SU-DHL-6 (cell line): ENCODE data around the gene OR6K3.
"Not testable (repeated sequence)": the region's sequence is repeated elsewhere in the genome, so short reads cannot be mapped to it uniquely, and the experiment has no call there.

Experiments used
- H2AFZ ChIP-seq: fragments of 200-600 bp; sonication (generic); 2 replicates; pipeline ENCODE4 v1.6.1; 2014; ENCODE audit warnings: low read depth, mild to moderate bottlenecking, moderate library complexity, mixed read lengths, antibody characterized with exemption, low read length; ENCODE audit not compliant: severe bottlenecking
- H3F3A ChIP-seq: fragments of 200-600 bp; shearing (Covaris generic); 2 replicates; pipeline ENCODE4 v1.6.0; 2016; ENCODE audit warnings: antibody characterized with exemption, mild to moderate bottlenecking; ENCODE audit not compliant: insufficient read depth
- H3K27ac ChIP-seq: fragments of 200-600 bp; sonication (generic); 2 replicates; pipeline ENCODE4 v1.5.1; 2016; ENCODE audit warnings: low read depth, mild to moderate bottlenecking, low read length, moderate library complexity, mixed read lengths
- H3K27me3 ChIP-seq: fragments of 200-600 bp; sonication (generic), shearing (Covaris generic); 2 replicates; pipeline ENCODE4 v1.6.0; 2014; ENCODE audit warnings: mild to moderate bottlenecking, low read length
- H3K36me3 ChIP-seq: fragments of 200-600 bp; sonication (generic); 2 replicates; pipeline ENCODE4 v1.6.1; 2014; ENCODE audit warnings: mild to moderate bottlenecking, low read length, mixed read lengths
- H3K4me2 ChIP-seq: fragments of 300-600, 200-600 bp; shearing (Covaris generic), sonication (generic); 2 replicates; pipeline ENCODE4 v1.6.0; 2014; ENCODE audit warnings: low read length, low read depth, mild to moderate bottlenecking; ENCODE audit not compliant: poor library complexity, severe bottlenecking
- H3K4me3 ChIP-seq: fragments of 200-600 bp; sonication (generic); 2 replicates; pipeline ENCODE4 v1.5.1; 2014; ENCODE audit warnings: antibody characterized with exemption, low read length, mild to moderate bottlenecking, mixed read lengths; ENCODE audit not compliant: insufficient read depth, poor library complexity, severe bottlenecking
- H3K79me2 ChIP-seq: fragments of 200-600 bp; sonication (generic); 2 replicates; pipeline ENCODE4 v1.6.1; 2014; ENCODE audit warnings: mild to moderate bottlenecking, low read length, moderate library complexity; ENCODE audit not compliant: insufficient read depth
- H3K9ac ChIP-seq: fragments of 200-600 bp; sonication (generic); 2 replicates; pipeline ENCODE4 v1.7.0; 2014; ENCODE audit warnings: mild to moderate bottlenecking, low read length
- H3K9me2 ChIP-seq: fragments of 200-600 bp; sonication (generic); replicated peaks from 2 replicates; pipeline ENCODE4 v1.6.1; 2014; ENCODE audit warnings: low read length; ENCODE audit not compliant: insufficient read depth
- H3K9me3 ChIP-seq: fragments of 200-600 bp; sonication (generic); 2 replicates; pipeline ENCODE4 v1.6.1; 2014; ENCODE audit warnings: low read length, mixed read lengths; ENCODE audit not compliant: insufficient read depth
- H4K20me1 ChIP-seq: fragments of 200-600 bp; sonication (generic); 2 replicates; pipeline ENCODE4 v1.6.1; 2014; ENCODE audit warnings: low read depth, mild to moderate bottlenecking, antibody characterized with exemption, low read length, moderate library complexity, mixed read lengths
- EZH2phosphoT487 ChIP-seq: fragments of 200-600 bp; sonication (generic), shearing (Covaris generic); conservative IDR thresholded peaks from 2 replicates; pipeline ENCODE4 v1.6.1; 2018; ENCODE audit warnings: mild to moderate bottlenecking, antibody characterized with exemption, low read length, moderate library complexity, mixed read lengths
- TF ChIP-seq, protein P1 (sequence below): fragments of 200-600 bp; sonication (generic); IDR thresholded peaks from one replicate; pipeline ENCODE4 v1.5.1; 2017; ENCODE audit warnings: antibody characterized with exemption, mild to moderate bottlenecking, low read length, moderate library complexity; ENCODE audit not compliant: insufficient read depth, poor library complexity, severe bottlenecking

Gene OR6K3

DNA sequence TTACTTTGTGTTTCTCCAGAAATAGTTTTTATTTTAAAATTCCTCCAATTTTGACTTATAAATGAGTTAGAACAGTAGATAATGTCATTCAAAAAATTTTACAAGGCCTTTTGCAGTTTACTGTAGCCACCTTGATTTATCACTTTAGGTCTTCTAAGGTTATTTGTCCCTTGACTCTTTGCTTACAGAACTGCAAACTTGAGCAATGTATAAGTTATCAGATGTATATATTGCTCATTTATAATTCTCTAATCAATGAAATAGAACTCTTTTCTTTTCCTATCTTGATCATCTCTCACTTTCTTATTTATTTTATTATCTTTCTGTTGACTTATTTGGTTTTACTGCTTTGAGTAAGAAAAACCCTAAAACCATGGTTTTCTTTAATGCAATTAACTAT lies 28.2 kb downstream of the OR6K3 start:
- no peaks in the 10 kb centered on the region for H3K9me2 ChIP-seq
- no peak overlapping the region for H3K4me2 ChIP-seq
- no peaks in the 10 kb centered on the region for H3K79me2 ChIP-seq
- H3K9ac ChIP-seq = no peak overlapping the region
- H2AFZ ChIP-seq = no peak overlapping the region
- no peak overlapping the region for H3K27ac ChIP-seq
- no peaks in the 10 kb centered on the region for H4K20me1 ChIP-seq
- no peaks in the 10 kb centered on the region for H3K9me3 ChIP-seq
- no peaks in the 10 kb centered on the region for H3F3A ChIP-seq
- H3K27me3 ChIP-seq = no peaks in the 10 kb centered on the region
- no peaks in the 10 kb centered on the region for H3K36me3 ChIP-seq
- no peak for TF ChIP-seq EZH2phosphoT487
- TF ChIP-seq, protein P1, sequence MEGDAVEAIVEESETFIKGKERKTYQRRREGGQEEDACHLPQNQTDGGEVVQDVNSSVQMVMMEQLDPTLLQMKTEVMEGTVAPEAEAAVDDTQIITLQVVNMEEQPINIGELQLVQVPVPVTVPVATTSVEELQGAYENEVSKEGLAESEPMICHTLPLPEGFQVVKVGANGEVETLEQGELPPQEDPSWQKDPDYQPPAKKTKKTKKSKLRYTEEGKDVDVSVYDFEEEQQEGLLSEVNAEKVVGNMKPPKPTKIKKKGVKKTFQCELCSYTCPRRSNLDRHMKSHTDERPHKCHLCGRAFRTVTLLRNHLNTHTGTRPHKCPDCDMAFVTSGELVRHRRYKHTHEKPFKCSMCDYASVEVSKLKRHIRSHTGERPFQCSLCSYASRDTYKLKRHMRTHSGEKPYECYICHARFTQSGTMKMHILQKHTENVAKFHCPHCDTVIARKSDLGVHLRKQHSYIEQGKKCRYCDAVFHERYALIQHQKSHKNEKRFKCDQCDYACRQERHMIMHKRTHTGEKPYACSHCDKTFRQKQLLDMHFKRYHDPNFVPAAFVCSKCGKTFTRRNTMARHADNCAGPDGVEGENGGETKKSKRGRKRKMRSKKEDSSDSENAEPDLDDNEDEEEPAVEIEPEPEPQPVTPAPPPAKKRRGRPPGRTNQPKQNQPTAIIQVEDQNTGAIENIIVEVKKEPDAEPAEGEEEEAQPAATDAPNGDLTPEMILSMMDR = no peak
- no peak overlapping the region for H3K4me3 ChIP-seq

DNA sequence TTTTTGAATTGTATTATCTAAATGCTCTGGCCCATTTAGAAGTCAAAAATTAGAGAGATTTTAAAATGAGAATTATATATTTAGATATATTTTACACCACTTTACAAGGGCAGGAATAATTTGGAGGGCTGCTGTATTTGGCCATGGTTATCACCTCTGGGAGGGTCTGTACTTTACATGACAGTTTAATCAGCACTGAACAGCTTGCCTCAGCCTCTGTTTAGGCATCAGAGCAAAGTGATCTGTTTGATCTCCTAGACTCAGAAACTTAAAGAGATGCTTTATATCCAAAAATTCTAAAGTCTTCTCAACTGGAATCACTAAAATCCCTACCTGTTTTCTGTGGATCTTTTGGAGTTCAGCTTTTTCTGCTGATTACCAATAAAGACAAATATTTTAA lies 28.6 kb downstream of the OR6K3 start:
- Histone ChIP-seq H2AFZ (no peak overlapping the region), H3K27me3 (no peaks in the 10 kb centered on the region), H3K4me3 (no peak overlapping the region), H3K9ac (no peak overlapping the region), H3F3A (no peaks in the 10 kb centered on the region), H3K9me2 (no peaks in the 10 kb centered on the region; the same call in 1 of the 2 replicates), H3K27ac (no peak overlapping the region), H4K20me1 (no peaks in the 10 kb centered on the region), H3K9me3 (no peaks in the 10 kb centered on the region), H3K4me2 (no peak overlapping the region), H3K36me3 (no peaks in the 10 kb centered on the region), H3K79me2 (no peaks in the 10 kb centered on the region)
- TF ChIP-seq, protein P1 = no peak
- no peak for TF ChIP-seq EZH2phosphoT487

DNA sequence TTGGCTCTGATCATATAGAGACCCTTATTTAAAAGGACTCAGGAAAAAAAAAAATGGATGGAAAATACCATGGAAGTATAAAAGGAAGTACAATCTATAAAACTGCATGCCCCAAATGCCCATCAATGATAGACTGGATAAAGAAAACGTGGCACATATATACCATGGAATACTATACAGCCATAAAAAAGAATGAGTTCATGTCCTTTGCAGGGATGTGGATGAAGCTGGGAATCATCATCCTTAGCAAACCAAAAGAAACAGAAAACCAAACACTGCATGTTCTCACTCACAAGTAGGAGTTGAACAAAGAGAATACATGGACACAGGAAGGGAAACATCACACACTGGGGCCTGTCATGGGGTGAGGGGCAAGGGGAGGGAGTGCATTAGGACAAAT lies 29.4 kb downstream of the OR6K3 start:
- H4K20me1 ChIP-seq, H3K27me3 ChIP-seq, H2AFZ ChIP-seq, H3K9ac ChIP-seq, H3K9me2 ChIP-seq, H3K79me2 ChIP-seq, H3F3A ChIP-seq, H3K4me3 ChIP-seq, H3K36me3 ChIP-seq, H3K9me3 ChIP-seq, H3K4me2 ChIP-seq, H3K27ac ChIP-seq: not testable (repeated sequence)

DNA sequence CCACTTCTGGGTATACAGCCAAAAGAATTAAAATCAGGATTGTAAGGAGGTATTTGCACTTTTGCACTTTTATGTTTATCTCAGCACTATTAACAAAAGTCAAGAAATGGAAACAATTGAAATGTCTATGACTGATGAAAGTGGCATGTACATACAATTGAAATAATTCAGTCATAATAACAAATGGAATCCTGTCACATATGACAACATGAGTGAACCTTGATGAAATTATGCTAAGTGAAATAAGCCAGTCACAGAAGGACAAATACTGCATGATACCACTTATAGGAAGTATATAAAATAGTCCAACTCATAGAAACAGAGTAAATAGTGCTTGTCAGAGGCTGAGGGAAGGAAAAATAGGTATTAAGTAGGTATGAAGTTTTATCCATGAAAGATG lies 30.6 kb downstream of the OR6K3 start:
- Histone ChIP-seq H3F3A (no peaks in the 10 kb centered on the region), H3K79me2 (no peaks in the 10 kb centered on the region), H3K4me2 (no peak overlapping the region), H2AFZ (no peak overlapping the region), H3K9ac (no peak overlapping the region), H3K27me3 (no peaks in the 10 kb centered on the region), H3K36me3 (no peaks in the 10 kb centered on the region), H4K20me1 (no peaks in the 10 kb centered on the region), H3K9me2 (no peaks in the 10 kb centered on the region; the same call in 1 of the 2 replicates), H3K27ac (no peak overlapping the region), H3K9me3 (no peaks in the 10 kb centered on the region), H3K4me3 (no peak overlapping the region)
- TF ChIP-seq, protein P1 = no peak
- TF ChIP-seq EZH2phosphoT487 = no peak
